ENCODE results near the gene IL2RA. TPM values are rescaled to one million over a fixed set of nuclear protein-coding genes. Genes with fewer than 3 reads are reported as not detected.
"Not testable (repeated sequence)": the region's sequence is repeated elsewhere in the genome, so short reads cannot be mapped to it uniquely, and the experiment has no call there.

Gene IL2RA
- total and polyA plus RNA-seq, 5 donors, result 0.18 to 1.3 (median 0.76) TPM

GRCh38 chr10:6069081-6069931, 7.1 kb upstream of the IL2RA start:
- WGBS, result 77% methylated on average over 11 of the region's 11 CpGs
- Histone ChIP-seq H3K27me3 (ENCODE audit: control insufficient read depth, insufficient read depth) (no peaks in the 10 kb centered on the region), H3K4me3 (ENCODE audit: low read length) (no peak overlapping the region), H3K4me1 (ENCODE audit: control insufficient read depth, insufficient read depth, low read length) (peaks cover 7% of the 10 kb centered on the region), H3K27ac (ENCODE audit: low read length) (no peak overlapping the region), H3K9me3 (ENCODE audit: control insufficient read depth, low read length) (no peaks in the 10 kb centered on the region)
- DNase-seq (no peak), ATAC-seq (no peak)
- intact Hi-C loops (cut with DNase I), result no loop called here

- Histone ChIP-seq H3K4me3 (ENCODE audit: low read length) (no peak overlapping the region), H3K27ac (ENCODE audit: low read length) (no peak overlapping the region), H3K27me3 (ENCODE audit: control insufficient read depth, insufficient read depth) (no peaks in the 10 kb centered on the region), H3K9me3 (ENCODE audit: control insufficient read depth, low read length) (no peaks in the 10 kb centered on the region), H3K4me1 (ENCODE audit: control insufficient read depth, insufficient read depth, low read length) (peaks cover 7% of the 10 kb centered on the region)
- WGBS, result 72% methylated on average over 8 of the region's 8 CpGs
- no peak for ATAC-seq
- intact Hi-C loops (cut with DNase I), result no loop called here
- no peak for DNase-seq
Measured at GRCh38 chr10:6068422-6068821, 6.3 kb upstream of the IL2RA start.

- Histone ChIP-seq H3K9me3 (ENCODE audit: control insufficient read depth, low read length) (no peaks in the 10 kb centered on the region), H3K27ac (ENCODE audit: low read length) (no peak overlapping the region), H3K4me3 (ENCODE audit: low read length) (no peak overlapping the region), H3K4me1 (ENCODE audit: control insufficient read depth, insufficient read depth, low read length) (peaks cover 7% of the 10 kb centered on the region), H3K27me3 (ENCODE audit: control insufficient read depth, insufficient read depth) (no peaks in the 10 kb centered on the region)
- intact Hi-C loops (cut with DNase I), result no loop called here
- WGBS, result 83% methylated on average over 6 of the region's 6 CpGs
- ATAC-seq, result no peak
- no peak for DNase-seq
Measured at GRCh38 chr10:6068006-6068405, 5.8 kb upstream of the IL2RA start.

- DNase-seq, result no peak
- ATAC-seq, result no peak
- intact Hi-C loops (cut with DNase I), result no loop called here
- no peak overlapping the region for H3K27ac ChIP-seq (ENCODE audit: low read length)
- H3K9me3 ChIP-seq (ENCODE audit: control insufficient read depth, low read length), result no peaks in the 10 kb centered on the region
- 73% methylated on average over 4 of the region's 4 CpGs for WGBS
- H3K27me3 ChIP-seq (ENCODE audit: control insufficient read depth, insufficient read depth), result no peaks in the 10 kb centered on the region
- H3K4me3 ChIP-seq (ENCODE audit: low read length), result no peak overlapping the region
- H3K4me1 ChIP-seq (ENCODE audit: control insufficient read depth, insufficient read depth, low read length), result peaks cover 7% of the 10 kb centered on the region
Measured at GRCh38 chr10:6067457-6067856, 5.3 kb upstream of the IL2RA start.

- DNase-seq, result peak in 1 of 3 donors; percentile 62
- peak; percentile 87 to 88 for ATAC-seq
- Histone ChIP-seq H3K4me1 (ENCODE audit: control insufficient read depth, insufficient read depth, low read length) (peaks cover 7% of the 10 kb centered on the region), H3K27me3 (ENCODE audit: control insufficient read depth, insufficient read depth) (no peaks in the 10 kb centered on the region), H3K4me3 (ENCODE audit: low read length) (no peak overlapping the region), H3K9me3 (ENCODE audit: control insufficient read depth, low read length) (no peaks in the 10 kb centered on the region), H3K27ac (ENCODE audit: low read length) (peak overlapping the region; percentile 79)
- 32% methylated on average over 4 of the region's 4 CpGs for WGBS
- intact Hi-C loops (cut with DNase I), result no loop called here
Measured at GRCh38 chr10:6065835-6066234, 3.7 kb upstream of the IL2RA start.

GRCh38 chr10:6065406-6065805, 3.2 kb upstream of the IL2RA start:
- Histone ChIP-seq H3K27ac (ENCODE audit: low read length) (peak overlapping the region; percentile 65), H3K9me3 (ENCODE audit: control insufficient read depth, low read length) (no peaks in the 10 kb centered on the region), H3K4me3 (ENCODE audit: low read length) (no peak overlapping the region), H3K4me1 (ENCODE audit: control insufficient read depth, insufficient read depth, low read length) (peaks cover 7% of the 10 kb centered on the region), H3K27me3 (ENCODE audit: control insufficient read depth, insufficient read depth) (no peaks in the 10 kb centered on the region)
- no peak for ATAC-seq
- no peak for DNase-seq
- 82% methylated on average over 3 of the region's 3 CpGs for WGBS
- intact Hi-C loops (cut with DNase I), result no loop called here

GRCh38 chr10:6064726-6065125, 2.6 kb upstream of the IL2RA start:
- ATAC-seq; H3K9me3 ChIP-seq (ENCODE audit: control insufficient read depth, low read length); DNase-seq; intact Hi-C loops (cut with DNase I); H3K4me1 ChIP-seq (ENCODE audit: control insufficient read depth, insufficient read depth, low read length); H3K4me3 ChIP-seq (ENCODE audit: low read length); H3K27ac ChIP-seq (ENCODE audit: low read length); H3K27me3 ChIP-seq (ENCODE audit: control insufficient read depth, insufficient read depth): not testable (repeated sequence)
- WGBS, result 94% methylated on average over 3 of the region's 3 CpGs

- H3K9me3 ChIP-seq (ENCODE audit: control insufficient read depth, low read length), result no peaks in the 10 kb centered on the region
- no peak for DNase-seq
- intact Hi-C loops (cut with DNase I), result no loop called here
- no peaks in the 10 kb centered on the region for H3K27me3 ChIP-seq (ENCODE audit: control insufficient read depth, insufficient read depth)
- peaks cover 7% of the 10 kb centered on the region for H3K4me1 ChIP-seq (ENCODE audit: control insufficient read depth, insufficient read depth, low read length)
- no peak overlapping the region for H3K4me3 ChIP-seq (ENCODE audit: low read length)
- ATAC-seq, result no peak
- H3K27ac ChIP-seq (ENCODE audit: low read length), result no peak overlapping the region
- 96% methylated on average over 7 of the region's 7 CpGs for whole genome bisulfite sequencing
Measured at GRCh38 chr10:6064119-6064518, 2.0 kb upstream of the IL2RA start.

GRCh38 chr10:6061056-6061455, 1.1 kb downstream of the IL2RA start:
- 91% methylated on average over 8 of the region's 8 CpGs for WGBS
- Histone ChIP-seq H3K4me3 (ENCODE audit: low read length) (no peak overlapping the region), H3K4me1 (ENCODE audit: control insufficient read depth, insufficient read depth, low read length) (peaks cover 2% of the 10 kb centered on the region), H3K9me3 (ENCODE audit: control insufficient read depth, low read length) (no peaks in the 10 kb centered on the region), H3K27ac (ENCODE audit: low read length) (no peak overlapping the region), H3K27me3 (ENCODE audit: control insufficient read depth, insufficient read depth) (no peaks in the 10 kb centered on the region)
- DNase-seq, result no peak
- intact Hi-C loops (cut with DNase I), result no loop called here
- no peak for ATAC-seq

GRCh38 chr10:6059506-6059905, 2.7 kb downstream of the IL2RA start:
- WGBS, result 91% methylated on average over 2 of the region's 2 CpGs
- no peak for DNase-seq

GRCh38 chr10:6058682-6059475, 3.3 kb downstream of the IL2RA start:
- Histone ChIP-seq H3K9me3 (ENCODE audit: control insufficient read depth, low read length) (no peaks in the 10 kb centered on the region), H3K27ac (ENCODE audit: low read length) (no peak overlapping the region), H3K4me3 (ENCODE audit: low read length) (no peak overlapping the region), H3K27me3 (ENCODE audit: control insufficient read depth, insufficient read depth) (no peaks in the 10 kb centered on the region), H3K4me1 (ENCODE audit: control insufficient read depth, insufficient read depth, low read length) (no peaks in the 10 kb centered on the region)
- ATAC-seq (no peak), DNase-seq (no peak)
- intact Hi-C loops (cut with DNase I), result no loop called here
- 94% methylated on average over 3 of the region's 3 CpGs for WGBS

More at GRCh38 chr10:6059506-6059905, 2.7 kb downstream of the IL2RA start:
- H3K9me3 ChIP-seq (ENCODE audit: control insufficient read depth, low read length), result no peaks in the 10 kb centered on the region
- no peaks in the 10 kb centered on the region for H3K4me1 ChIP-seq (ENCODE audit: control insufficient read depth, insufficient read depth, low read length)
- no peak for ATAC-seq
- H3K27ac ChIP-seq (ENCODE audit: low read length), result no peak overlapping the region
- H3K27me3 ChIP-seq (ENCODE audit: control insufficient read depth, insufficient read depth), result no peaks in the 10 kb centered on the region
- intact Hi-C loops (cut with DNase I), result no loop called here
- H3K4me3 ChIP-seq (ENCODE audit: low read length), result no peak overlapping the region
